HepG2 (cell line): ENCODE measurements around the gene DPP6.

Source experiments
- BRCA1 ChIP-seq: sonication (generic); formaldehyde crosslinking; IDR thresholded peaks from 2 replicates; pipeline ENCODE4 v1.4.0; 2020; ENCODE audit warnings: missing genetic modification reagents
- CHD2 ChIP-seq: IDR thresholded peaks from 2 replicates; pipeline ENCODE4 v1.6.1; 2011; ENCODE audit warnings: low read depth, low read length, improper control_type of control experiment
- NR3C1 ChIP-seq: sonication (generic); formaldehyde crosslinking; IDR thresholded peaks from 2 replicates; pipeline ENCODE4 v1.4.0; 2020; ENCODE audit warnings: missing genetic modification reagents
- SP1 ChIP-seq, 2 experiments: fragments of 450-650 bp in 1 of 2; sonication (generic) in 1 of 2; formaldehyde crosslinking in 1 of 2; IDR thresholded peaks; 2 replicates each; pipeline versions ENCODE4 v1.4.0 to v1.6.1; 2016 to 2020; ENCODE audit warnings: missing genetic modification reagents in 1 of 2
- TF ChIP-seq, protein P1 (sequence below), 2 experiments: IDR thresholded peaks; 2 replicates each; pipeline ENCODE4 v1.6.1; 2011 to 2012; ENCODE audit warnings: low read length in 2 of 2, borderline replicate concordance in 1 of 2, low read depth in 1 of 2, mild to moderate bottlenecking in 1 of 2, moderate library complexity in 1 of 2
- TF ChIP-seq, protein P2 (sequence below): sonication (generic); formaldehyde crosslinking; IDR thresholded peaks from 2 replicates; pipeline ENCODE4 v1.4.0; 2020; ENCODE audit warnings: missing genetic modification reagents

DNA sequence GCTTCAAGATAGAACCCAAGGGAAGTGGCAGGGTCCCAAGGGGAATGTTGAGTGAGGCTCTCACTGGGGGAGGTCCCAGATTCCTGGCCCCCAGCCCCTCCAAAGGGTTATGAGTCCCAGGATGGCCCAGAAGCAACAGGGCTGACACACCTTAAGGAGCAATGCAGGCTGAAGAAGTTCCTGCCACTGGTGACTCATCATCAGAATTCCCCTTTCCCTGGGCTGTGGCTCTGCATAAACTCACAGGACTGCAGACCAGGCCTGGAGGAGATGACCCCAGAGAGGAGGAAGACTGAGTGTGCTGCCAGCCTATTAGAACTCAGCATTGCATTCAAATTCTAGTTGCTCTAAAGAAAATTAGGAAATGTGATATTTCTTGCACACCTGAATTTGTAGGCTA lies 126.7 kb downstream of the DPP6 start:
- TF ChIP-seq, protein P1, sequence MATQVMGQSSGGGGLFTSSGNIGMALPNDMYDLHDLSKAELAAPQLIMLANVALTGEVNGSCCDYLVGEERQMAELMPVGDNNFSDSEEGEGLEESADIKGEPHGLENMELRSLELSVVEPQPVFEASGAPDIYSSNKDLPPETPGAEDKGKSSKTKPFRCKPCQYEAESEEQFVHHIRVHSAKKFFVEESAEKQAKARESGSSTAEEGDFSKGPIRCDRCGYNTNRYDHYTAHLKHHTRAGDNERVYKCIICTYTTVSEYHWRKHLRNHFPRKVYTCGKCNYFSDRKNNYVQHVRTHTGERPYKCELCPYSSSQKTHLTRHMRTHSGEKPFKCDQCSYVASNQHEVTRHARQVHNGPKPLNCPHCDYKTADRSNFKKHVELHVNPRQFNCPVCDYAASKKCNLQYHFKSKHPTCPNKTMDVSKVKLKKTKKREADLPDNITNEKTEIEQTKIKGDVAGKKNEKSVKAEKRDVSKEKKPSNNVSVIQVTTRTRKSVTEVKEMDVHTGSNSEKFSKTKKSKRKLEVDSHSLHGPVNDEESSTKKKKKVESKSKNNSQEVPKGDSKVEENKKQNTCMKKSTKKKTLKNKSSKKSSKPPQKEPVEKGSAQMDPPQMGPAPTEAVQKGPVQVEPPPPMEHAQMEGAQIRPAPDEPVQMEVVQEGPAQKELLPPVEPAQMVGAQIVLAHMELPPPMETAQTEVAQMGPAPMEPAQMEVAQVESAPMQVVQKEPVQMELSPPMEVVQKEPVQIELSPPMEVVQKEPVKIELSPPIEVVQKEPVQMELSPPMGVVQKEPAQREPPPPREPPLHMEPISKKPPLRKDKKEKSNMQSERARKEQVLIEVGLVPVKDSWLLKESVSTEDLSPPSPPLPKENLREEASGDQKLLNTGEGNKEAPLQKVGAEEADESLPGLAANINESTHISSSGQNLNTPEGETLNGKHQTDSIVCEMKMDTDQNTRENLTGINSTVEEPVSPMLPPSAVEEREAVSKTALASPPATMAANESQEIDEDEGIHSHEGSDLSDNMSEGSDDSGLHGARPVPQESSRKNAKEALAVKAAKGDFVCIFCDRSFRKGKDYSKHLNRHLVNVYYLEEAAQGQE (IDR thresholded peaks at IDR 0.05; ENCODE audit: borderline replicate concordance in 1 of 2, low read depth in 1 of 2, low read length in 2 of 2): no peak
- TF ChIP-seq CHD2 (no peak), NR3C1 (no peak), SP1 (IDR thresholded peaks at IDR 0.05) (no peak), SP1 (CRISPR knock-in tag; IDR thresholded peaks at IDR 0.05) (no peak), BRCA1 (CRISPR knock-in tag) (no peak)
- TF ChIP-seq, protein P2, sequence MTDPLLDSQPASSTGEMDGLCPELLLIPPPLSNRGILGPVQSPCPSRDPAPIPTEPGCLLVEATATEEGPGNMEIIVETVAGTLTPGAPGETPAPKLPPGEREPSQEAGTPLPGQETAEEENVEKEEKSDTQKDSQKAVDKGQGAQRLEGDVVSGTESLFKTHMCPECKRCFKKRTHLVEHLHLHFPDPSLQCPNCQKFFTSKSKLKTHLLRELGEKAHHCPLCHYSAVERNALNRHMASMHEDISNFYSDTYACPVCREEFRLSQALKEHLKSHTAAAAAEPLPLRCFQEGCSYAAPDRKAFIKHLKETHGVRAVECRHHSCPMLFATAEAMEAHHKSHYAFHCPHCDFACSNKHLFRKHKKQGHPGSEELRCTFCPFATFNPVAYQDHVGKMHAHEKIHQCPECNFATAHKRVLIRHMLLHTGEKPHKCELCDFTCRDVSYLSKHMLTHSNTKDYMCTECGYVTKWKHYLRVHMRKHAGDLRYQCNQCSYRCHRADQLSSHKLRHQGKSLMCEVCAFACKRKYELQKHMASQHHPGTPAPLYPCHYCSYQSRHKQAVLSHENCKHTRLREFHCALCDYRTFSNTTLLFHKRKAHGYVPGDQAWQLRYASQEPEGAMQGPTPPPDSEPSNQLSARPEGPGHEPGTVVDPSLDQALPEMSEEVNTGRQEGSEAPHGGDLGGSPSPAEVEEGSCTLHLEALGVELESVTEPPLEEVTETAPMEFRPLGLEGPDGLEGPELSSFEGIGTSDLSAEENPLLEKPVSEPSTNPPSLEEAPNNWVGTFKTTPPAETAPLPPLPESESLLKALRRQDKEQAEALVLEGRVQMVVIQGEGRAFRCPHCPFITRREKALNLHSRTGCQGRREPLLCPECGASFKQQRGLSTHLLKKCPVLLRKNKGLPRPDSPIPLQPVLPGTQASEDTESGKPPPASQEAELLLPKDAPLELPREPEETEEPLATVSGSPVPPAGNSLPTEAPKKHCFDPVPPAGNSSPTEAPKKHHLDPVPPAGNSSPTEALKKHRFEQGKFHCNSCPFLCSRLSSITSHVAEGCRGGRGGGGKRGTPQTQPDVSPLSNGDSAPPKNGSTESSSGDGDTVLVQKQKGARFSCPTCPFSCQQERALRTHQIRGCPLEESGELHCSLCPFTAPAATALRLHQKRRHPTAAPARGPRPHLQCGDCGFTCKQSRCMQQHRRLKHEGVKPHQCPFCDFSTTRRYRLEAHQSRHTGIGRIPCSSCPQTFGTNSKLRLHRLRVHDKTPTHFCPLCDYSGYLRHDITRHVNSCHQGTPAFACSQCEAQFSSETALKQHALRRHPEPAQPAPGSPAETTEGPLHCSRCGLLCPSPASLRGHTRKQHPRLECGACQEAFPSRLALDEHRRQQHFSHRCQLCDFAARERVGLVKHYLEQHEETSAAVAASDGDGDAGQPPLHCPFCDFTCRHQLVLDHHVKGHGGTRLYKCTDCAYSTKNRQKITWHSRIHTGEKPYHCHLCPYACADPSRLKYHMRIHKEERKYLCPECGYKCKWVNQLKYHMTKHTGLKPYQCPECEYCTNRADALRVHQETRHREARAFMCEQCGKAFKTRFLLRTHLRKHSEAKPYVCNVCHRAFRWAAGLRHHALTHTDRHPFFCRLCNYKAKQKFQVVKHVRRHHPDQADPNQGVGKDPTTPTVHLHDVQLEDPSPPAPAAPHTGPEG (CRISPR knock-in tag): no peak
